HepG2 (cell line): ENCODE data around the gene GGA2. TPM values are rescaled to one million over a fixed set of nuclear protein-coding genes. Genes with fewer than 3 reads are reported as not detected.

Experiments
- AHDC1 ChIP-seq: sonication (generic); formaldehyde crosslinking; IDR thresholded peaks from 2 replicates; pipeline ENCODE4 v1.5.1; 2020; ENCODE audit warnings: mild to moderate bottlenecking, missing genetic modification reagents, borderline replicate concordance
- GTF3A ChIP-seq: sonication (generic); formaldehyde crosslinking; conservative IDR thresholded peaks from 2 replicates; pipeline ENCODE4 v1.4.0; 2020; ENCODE audit warnings: mild to moderate bottlenecking, missing genetic modification reagents
- HMGXB4 ChIP-seq, 2 experiments: sonication (generic) in 1 of 2; formaldehyde crosslinking in 1 of 2; IDR thresholded peaks; 2 replicates each; pipeline versions ENCODE4 v1.4.0 to v1.6.1; 2018 to 2020; ENCODE audit warnings: missing genetic modification reagents in 2 of 2, borderline replicate concordance in 1 of 2, low read depth in 1 of 2, mild to moderate bottlenecking in 1 of 2, missing biosample characterization in 1 of 2
- MLX ChIP-seq: IDR thresholded peaks from 2 replicates; pipeline ENCODE4 v1.6.1; 2016
- MXD4 ChIP-seq: IDR thresholded peaks from 2 replicates; pipeline ENCODE4 v1.6.1; 2016; ENCODE audit warnings: mild to moderate bottlenecking, missing biosample characterization, missing genetic modification reagents
- NFE2L1 ChIP-seq: sonication (generic); formaldehyde crosslinking; IDR thresholded peaks from 2 replicates; pipeline ENCODE4 v1.4.0; 2020; ENCODE audit warnings: missing genetic modification reagents, mild to moderate bottlenecking, borderline replicate concordance
- PPARG ChIP-seq: conservative IDR thresholded peaks from 2 replicates; pipeline ENCODE4 v1.6.1; 2016; ENCODE audit warnings: missing biosample characterization, missing genetic modification reagents
- PTBP1 ChIP-seq: fragments of 200-400 bp; formaldehyde crosslinking; IDR thresholded peaks from 2 replicates; pipeline ENCODE4 v1.6.1; 2018; ENCODE audit warnings: low read length, low read depth; ENCODE audit not compliant: poor library complexity, severe bottlenecking
- SNAI1 ChIP-seq: sonication (generic); formaldehyde crosslinking; IDR thresholded peaks from 2 replicates; pipeline ENCODE4 v1.5.0; 2020; ENCODE audit warnings: mild to moderate bottlenecking, missing genetic modification reagents, borderline replicate concordance
- SOX13 ChIP-seq, 3 experiments: fragments of 450-650 bp in 1 of 3; sonication (generic) in 1 of 3; formaldehyde crosslinking in 1 of 3; IDR thresholded peaks in 2 of 3; conservative IDR thresholded peaks in 1 of 3; 2 replicates each; pipeline versions ENCODE4 v1.5.0 to v1.6.1; 2016 to 2020; ENCODE audit warnings: antibody characterized with exemption in 1 of 3, mild to moderate bottlenecking in 1 of 3, missing compliant biosample characterization in 1 of 3, missing genetic modification reagents in 1 of 3, moderate library complexity in 1 of 3
- THYN1 ChIP-seq: sonication (generic); formaldehyde crosslinking; IDR thresholded peaks from 2 replicates; pipeline ENCODE4 v1.8.1; 2023; ENCODE audit warnings: low read depth, mild to moderate bottlenecking, moderate library complexity, missing genetic modification reagents, borderline replicate concordance
- ZFP90 ChIP-seq: sonication (generic); formaldehyde crosslinking; IDR thresholded peaks from 2 replicates; pipeline ENCODE4 v1.8.0; 2022; ENCODE audit warnings: missing genetic modification reagents, mild to moderate bottlenecking, inconsistent platforms, borderline replicate concordance
- ZNF143 ChIP-seq: sonication (generic); formaldehyde crosslinking; IDR thresholded peaks from 2 replicates; pipeline ENCODE4 v1.4.0; 2020; ENCODE audit warnings: missing genetic modification reagents
- ZNF253 ChIP-seq: sonication (generic); formaldehyde crosslinking; IDR thresholded peaks from 2 replicates; pipeline ENCODE4 v1.8.0; 2022; ENCODE audit warnings: mild to moderate bottlenecking, missing genetic modification reagents, borderline replicate concordance
- ZNF326 ChIP-seq: sonication (generic); formaldehyde crosslinking; IDR thresholded peaks from 2 replicates; pipeline ENCODE4 v1.4.0; 2020; ENCODE audit warnings: missing genetic modification reagents, borderline replicate concordance
- ZNF343 ChIP-seq: sonication (generic); formaldehyde crosslinking; IDR thresholded peaks from 2 replicates; pipeline ENCODE4 v1.4.0; 2020; ENCODE audit warnings: mild to moderate bottlenecking, missing genetic modification reagents
- ZNF382 ChIP-seq: sonication (generic); formaldehyde crosslinking; IDR thresholded peaks from 2 replicates; pipeline ENCODE4 v1.5.0; 2020; ENCODE audit warnings: missing genetic modification reagents, mild to moderate bottlenecking, borderline replicate concordance
- ZNF496 ChIP-seq: sonication (generic); formaldehyde crosslinking; IDR thresholded peaks from 2 replicates; pipeline ENCODE4 v1.8.1; 2023; ENCODE audit warnings: mild to moderate bottlenecking, moderate library complexity, missing genetic modification reagents; ENCODE audit not compliant: insufficient replicate concordance
- ZNF572 ChIP-seq: sonication (generic); formaldehyde crosslinking; IDR thresholded peaks from 2 replicates; pipeline ENCODE4 v1.5.1; 2020; ENCODE audit warnings: mild to moderate bottlenecking, missing genetic modification reagents
- polyA plus RNA-seq, 8 experiments: library from polyadenylated mRNA; depleted of rRNA in 3 of 8; stranded (reverse) in 7 of 8; unstranded in 1 of 8; fragments of >200 nt; fragmentation: Illumina TruSeq in 4 of 8; extraction: Trizol in 4 of 8; gene quantifications; 2 replicates each; pipeline versions ENCODE4 v1.2.1 to v1.2.3, GENCODE V29; 2011 to 2016; ENCODE audit warnings: low read depth in 4 of 8, missing spikeins in 1 of 8, mixed read lengths in 1 of 8; ENCODE audit not compliant: insufficient read depth in 1 of 8
- total RNA-seq, 5 experiments: library from RNA; depleted of rRNA; stranded (reverse); fragments of >200 nt; fragmentation: Illumina TruSeq; extraction: Trizol; gene quantifications; 2 replicates each; pipeline ENCODE4 v1.2.3, GENCODE V29; 2016; ENCODE audit warnings: low read depth in 1 of 5

The GGA2 gene
- total and polyA plus RNA-seq, 2 of the 13 experiments (the other 11 are each of a cell fraction or from before 2014, with no cell fraction given) = 51.5 to 69.8 TPM

- peak; percentile 98 to 99 for TF ChIP-seq HMGXB4 (CRISPR knock-in tag; IDR thresholded peaks at IDR 0.05; ENCODE audit: borderline replicate concordance in 1 of 2, low read depth in 1 of 2)
- peak; percentile 83; the same call in 1 of the 2 replicates for TF ChIP-seq NFE2L1 (CRISPR knock-in tag)
- peak; percentile 44; the same call in 1 of the 2 replicates for TF ChIP-seq PPARG (CRISPR knock-in tag)
- TF ChIP-seq GTF3A (CRISPR knock-in tag) = peak; percentile 30; the same call in 1 of the 2 replicates
- peak; percentile 90 for TF ChIP-seq ZNF143 (CRISPR knock-in tag)
- TF ChIP-seq ZFP90 (CRISPR knock-in tag) = peak; percentile 98
- TF ChIP-seq SNAI1 (CRISPR knock-in tag) = peak; percentile 99
- no peak for TF ChIP-seq SOX13 (IDR thresholded peaks at IDR 0.05)
- peak in 1 of 2 experiments; percentile 63; a peak in 2 of 4 replicates for TF ChIP-seq SOX13 (CRISPR knock-in tag; conservative IDR thresholded peaks at IDR 0.05 in 1 of 2, IDR thresholded peaks at IDR 0.05 in 1 of 2)
- TF ChIP-seq ZNF382 (CRISPR knock-in tag) = no peak
- peak; percentile 99 for TF ChIP-seq MXD4 (CRISPR knock-in tag)
- no peak for TF ChIP-seq ZNF496
- TF ChIP-seq PTBP1 = peak; percentile 84
- TF ChIP-seq ZNF326 (CRISPR knock-in tag) = no peak
- peak; percentile 51; the same call in 1 of the 2 replicates for TF ChIP-seq ZNF253 (CRISPR knock-in tag)
- TF ChIP-seq THYN1 = peak; percentile 89; the same call in 1 of the 2 replicates
- TF ChIP-seq ZNF572 (CRISPR knock-in tag) = no peak; the same call in 1 of the 2 replicates
- TF ChIP-seq MLX = peak; percentile 75
- peak; percentile 63; the same call in 1 of the 2 replicates for TF ChIP-seq AHDC1 (CRISPR knock-in tag)
- no peak for TF ChIP-seq ZNF343 (CRISPR knock-in tag)
These were observed 46.8 kb upstream of the GGA2 start, which contains the start of the genes EARS2 and UBFD1 (continued) for GRCh38 chr16:23556881-23557778.
